Hindlimb muscle (tissue), 1 donor: ENCODE measurements around the gene MMRN2. TPM values are rescaled to one million over a fixed set of nuclear protein-coding genes. Genes with fewer than 3 reads are reported as not detected.
"Not testable (repeated sequence)": the region's sequence is repeated elsewhere in the genome, so short reads cannot be mapped to it uniquely, and the experiment has no call there.

Source experiments
- DNase-seq: peaks from one replicate; pipeline ENCODE4 v3.0.0-alpha.2; 2013
- polyA plus RNA-seq: library from polyadenylated mRNA; unstranded; fragments of 120-200 nt; gene quantifications from one replicate; pipeline ENCODE4 v1.2.1, GENCODE V29; 2013; ENCODE audit not compliant: insufficient read length

MMRN2 gene
- polyA plus RNA-seq, 1 donor, result 25.3 TPM

- DNase-seq, result no peak
Observed at GRCh38 chr10:86941426-86941825, 16.0 kb downstream of the MMRN2 start.

DNA sequence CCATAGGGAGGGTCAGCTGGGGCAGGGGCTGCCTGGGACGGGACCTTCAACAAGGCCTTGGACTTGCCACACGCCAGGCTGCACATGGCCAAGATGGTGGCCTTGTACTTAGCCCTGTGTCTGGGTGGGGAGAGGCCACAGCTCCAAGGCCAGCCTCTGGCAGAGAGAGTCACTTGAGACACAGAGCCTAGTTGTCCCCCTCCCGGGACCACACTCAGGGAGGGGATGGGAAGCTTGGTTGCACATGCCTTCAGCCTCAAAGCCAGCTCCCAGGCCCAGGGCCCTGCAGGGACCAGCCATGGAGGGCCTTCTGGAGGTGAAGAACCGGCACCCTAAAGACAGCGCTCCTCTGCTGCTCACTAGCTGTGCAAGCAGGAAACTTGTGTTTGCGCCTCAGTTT lies 16.7 kb downstream of the MMRN2 start:
- DNase-seq, result no peak

- DNase-seq, result not testable (repeated sequence)
Observed at GRCh38 chr10:86940076-86940475, 17.3 kb downstream of the MMRN2 start.

DNA sequence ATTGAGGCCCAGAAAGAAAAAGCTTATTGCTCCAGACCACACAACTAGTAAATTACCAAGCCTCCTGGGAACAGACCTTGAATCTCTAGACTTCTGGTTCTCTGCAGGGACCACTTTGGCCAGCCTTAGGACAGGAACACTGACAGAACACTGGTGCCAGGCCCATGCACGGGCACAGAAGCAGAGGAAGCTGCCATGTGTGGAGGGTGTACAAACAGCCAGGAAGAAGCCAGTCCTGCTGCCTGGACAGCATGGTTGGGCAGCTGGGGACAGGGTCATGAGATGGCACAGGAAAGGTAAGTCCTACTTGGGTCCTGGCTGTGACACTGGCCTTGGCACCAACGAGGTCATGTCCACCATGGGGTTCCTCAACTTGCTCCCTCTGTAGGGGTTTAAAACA lies 19.2 kb downstream of the MMRN2 start:
- DNase-seq, result no peak

DNA sequence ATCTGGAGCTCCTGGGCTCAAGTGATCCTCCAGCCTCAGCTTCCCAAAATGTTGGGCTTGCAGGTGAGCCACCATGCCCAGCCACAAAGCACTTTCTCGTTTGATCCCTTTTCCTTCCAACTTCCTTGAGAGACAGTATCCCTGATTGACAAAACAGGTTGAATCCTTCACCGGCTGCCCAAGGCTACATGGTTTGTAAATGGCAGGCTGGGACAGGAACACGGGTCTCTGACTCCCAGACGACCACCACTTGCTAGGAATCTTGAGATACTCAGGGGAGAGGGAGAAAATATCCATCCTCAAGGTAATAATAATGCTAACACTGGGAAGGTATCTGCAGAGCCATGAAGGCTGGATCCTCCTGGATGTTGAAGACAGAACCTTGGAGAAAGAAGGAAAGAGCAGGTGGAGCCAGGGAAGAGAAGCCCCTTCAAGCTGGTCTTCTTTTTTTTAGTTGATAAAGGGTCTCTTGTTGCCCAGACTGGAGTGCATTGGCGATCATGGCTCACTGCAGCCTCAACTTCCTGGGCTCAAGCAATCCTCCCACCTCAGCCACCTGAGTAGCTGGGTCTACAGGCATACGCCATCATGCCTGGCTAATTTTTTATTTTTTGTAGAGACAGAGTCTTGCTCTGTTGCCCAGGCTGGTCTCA lies 19.8 kb downstream of the MMRN2 start:
- DNase-seq, result no peak

DNA sequence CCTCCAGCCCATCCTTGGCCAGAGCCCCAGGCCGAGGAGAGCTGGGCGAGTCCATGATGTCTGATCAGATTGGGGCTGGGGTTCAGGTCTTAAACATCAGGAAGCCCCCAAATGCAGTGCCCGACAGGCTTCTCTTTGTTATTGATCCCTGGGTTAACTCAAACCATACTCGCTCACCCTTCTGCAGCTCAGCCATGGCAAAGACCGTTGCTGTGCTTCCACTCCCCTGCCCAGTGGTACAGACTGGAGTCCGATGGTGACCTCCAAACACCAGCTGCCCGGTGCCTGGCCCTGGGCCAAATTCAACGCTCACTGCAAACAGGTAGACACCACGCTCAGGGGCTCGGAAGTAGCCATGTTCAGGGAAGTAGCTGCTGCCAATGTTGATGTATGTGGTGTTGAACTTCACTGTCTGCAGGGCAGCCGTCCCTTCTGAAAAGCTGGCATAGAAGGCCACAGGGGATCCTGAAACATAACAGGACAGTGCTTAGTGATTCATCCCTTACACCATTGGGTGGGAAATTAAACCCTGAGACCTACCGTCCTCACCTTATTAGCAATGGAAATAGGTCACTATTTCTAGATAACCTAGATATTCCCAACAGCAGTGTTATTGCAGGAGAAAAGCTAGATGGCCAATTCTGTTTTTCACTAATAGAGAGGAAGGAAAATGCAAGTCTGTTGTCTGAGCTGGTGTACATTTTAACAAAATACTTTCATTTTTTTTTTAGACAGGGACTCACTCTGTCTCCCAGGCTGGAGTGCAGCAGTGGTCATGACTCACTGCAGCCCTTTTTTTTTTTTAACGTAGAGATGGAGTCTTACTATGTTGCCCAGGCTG lies 20.5 kb downstream of the MMRN2 start:
- DNase-seq, result no peak

DNA sequence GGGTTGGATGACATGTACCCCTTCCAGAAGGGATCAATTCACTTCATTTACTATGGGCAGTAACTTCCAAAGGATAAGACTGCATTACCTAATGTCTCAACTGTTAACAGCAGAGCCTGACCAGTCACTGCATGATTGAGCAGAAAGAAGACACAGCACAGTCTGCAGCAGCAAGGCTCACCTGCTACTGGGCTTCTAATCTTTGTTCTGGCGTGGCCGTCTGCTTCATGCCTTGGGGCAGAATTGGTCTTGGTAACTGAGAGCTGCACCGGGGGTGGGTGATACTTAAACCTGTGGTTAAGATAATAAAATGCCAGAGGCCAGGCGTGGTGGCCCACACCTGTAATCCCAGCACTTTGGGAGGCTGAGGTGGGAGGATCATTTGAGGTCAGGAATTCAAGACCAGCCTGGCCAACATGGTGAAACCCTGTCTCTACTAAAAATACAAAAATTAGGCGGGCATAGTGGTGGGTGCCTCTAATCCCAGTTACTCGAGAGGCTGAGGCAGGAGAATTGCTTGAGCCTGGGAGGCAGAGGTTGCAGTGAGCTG lies 23.2 kb downstream of the MMRN2 start:
- DNase-seq, result not testable (repeated sequence)

GRCh38 chr10:86932674-86933073 lies 24.7 kb downstream of the MMRN2 start:
- no peak for DNase-seq

DNA sequence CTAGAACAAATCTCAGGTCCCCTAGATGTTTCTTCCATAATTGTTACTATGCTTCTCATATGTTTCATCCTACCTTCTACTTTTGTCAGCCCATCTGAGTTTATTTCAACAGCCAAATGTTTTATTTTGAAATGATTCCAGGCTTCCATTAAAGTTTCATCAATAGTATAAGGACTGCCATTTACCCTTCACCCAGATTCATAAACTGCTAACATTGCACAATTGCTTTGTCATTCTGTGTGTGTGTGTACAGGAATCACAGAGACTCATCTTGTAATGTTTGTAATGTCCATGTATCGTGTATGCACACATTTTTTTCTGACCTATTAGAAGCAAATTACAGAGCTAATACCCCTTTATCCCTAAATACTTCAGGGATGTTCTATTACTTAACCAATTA lies 25.5 kb downstream of the MMRN2 start:
- no peak for DNase-seq

DNA sequence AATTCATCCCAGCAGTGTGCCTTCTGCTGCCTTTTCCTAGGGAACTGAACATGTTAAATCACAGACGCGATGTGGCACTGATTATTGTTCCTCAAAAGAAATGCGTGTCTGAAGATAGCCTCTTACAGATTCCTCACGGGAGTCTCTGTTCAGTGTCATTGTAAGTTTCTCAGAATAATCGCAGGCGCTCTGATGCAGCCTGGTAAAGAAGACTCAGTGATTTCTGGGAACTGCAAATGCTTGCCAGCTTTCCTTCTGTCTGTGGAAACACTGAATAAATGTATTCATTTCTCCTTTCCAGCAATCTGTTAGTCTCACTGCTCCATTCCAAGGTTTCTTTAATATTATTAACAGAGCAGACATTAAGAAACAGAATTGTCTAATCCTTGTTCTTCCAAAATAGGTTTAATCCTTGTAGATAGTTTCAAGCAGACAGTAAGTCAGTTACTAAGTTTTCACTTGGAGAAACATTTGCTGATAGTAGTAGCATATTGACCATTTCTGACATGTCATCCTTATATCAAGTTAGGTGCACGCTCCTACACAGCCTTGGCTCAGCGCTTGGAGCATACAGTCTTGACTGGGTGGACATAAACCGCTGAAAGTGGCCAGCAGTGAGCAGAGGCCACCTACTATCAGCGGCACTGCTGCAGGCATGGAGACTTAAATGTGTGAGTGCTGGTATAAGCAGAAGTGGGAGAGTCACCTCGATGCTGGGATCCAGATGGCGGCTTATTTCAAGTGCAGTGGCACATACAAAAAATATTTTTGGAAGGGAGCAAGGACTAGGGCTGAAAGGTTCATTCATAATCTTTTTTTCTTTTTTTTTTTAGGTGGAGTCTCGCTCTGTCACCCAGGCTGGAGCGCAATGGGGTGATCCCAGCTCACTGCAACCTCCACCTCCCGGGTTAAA lies 27.7 kb downstream of the MMRN2 start:
- peak; percentile 66 for DNase-seq

DNA sequence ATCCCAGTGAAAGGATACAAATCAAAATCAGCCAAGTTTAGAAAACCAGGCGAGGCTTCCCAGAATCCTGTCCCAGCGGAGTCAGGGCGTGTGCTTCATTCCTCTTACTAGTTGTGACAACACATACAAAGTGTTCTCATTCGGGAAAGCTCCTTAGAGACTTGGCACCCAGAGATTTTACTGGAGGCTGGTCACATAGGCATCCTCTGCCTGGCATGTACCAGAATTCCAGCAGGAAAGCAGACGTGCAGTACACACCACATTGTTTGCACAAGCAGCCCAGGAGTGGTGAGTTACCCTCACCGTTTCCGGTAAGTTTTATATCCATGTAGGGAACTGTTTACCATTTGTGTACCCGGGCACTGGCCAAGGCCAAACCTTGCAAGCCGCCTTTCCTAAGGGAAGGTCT lies 34.9 kb downstream of the MMRN2 start:
- DNase-seq, result no peak

DNA sequence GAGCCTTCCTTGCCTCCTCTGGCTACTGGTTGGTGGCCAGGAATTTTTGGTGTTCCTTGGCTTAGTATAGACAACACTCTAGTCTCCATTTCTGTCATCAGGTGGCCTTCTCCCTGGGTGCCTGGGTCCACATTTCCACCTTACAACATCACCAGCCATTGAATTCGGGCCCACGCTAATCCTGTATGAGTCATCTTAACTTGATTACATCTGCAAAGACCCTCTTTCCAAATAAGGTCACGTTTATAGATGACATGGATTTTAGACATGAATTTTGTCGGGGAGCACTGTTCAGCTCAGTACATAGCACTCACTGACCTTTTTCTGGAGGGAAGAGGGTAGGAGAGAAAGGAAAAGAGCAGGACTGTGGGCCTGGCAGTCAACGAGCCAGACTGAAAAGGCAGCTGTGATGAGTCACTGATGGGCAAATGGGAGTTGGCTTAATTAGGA lies 39.4 kb downstream of the MMRN2 start:
- no peak for DNase-seq

- DNase-seq, result no peak
Observed at GRCh38 chr10:86914734-86915133, 42.7 kb downstream of the MMRN2 start.

- no peak for DNase-seq
Observed at GRCh38 chr10:86905429-86905828, 52.0 kb downstream of the MMRN2 start.

DNA sequence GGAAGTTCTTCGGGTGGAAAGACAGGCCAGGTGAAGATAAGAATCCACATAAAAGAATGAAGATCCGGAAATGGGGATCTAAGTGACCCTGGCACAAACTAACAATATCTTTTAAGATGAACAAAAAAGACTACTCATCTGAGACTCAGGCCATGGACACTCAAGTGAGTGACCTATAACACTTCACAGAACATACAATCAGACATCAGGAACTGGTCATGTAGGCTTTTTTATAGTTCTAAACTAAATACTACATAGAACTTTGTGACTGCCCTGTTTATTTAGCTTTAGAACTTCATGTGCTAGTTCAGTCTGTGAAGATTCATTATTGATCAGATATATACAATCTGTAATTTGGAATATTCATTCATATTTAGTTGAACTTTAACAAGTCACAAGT lies 52.8 kb downstream of the MMRN2 start:
- DNase-seq, result no peak

DNA sequence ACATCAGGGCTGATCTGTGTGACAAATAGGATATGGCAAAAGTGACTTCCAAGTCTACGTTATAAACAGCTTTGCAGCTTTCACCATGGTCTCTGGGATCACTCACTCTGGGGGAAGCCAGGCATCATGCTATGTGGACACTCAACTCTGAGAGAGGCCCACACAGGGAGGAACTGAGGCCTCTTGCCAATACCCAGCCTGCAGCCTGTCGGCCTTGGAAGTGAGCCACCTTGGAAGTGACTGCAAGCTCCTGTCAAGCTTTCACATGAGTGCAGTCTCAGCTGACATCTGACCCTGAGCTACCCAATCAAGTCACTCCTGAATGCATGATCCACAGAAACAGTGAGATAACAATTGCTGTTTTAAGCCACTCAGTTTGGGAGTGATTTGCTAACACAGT lies 56.5 kb downstream of the MMRN2 start:
- DNase-seq, result peak; percentile 22

DNA sequence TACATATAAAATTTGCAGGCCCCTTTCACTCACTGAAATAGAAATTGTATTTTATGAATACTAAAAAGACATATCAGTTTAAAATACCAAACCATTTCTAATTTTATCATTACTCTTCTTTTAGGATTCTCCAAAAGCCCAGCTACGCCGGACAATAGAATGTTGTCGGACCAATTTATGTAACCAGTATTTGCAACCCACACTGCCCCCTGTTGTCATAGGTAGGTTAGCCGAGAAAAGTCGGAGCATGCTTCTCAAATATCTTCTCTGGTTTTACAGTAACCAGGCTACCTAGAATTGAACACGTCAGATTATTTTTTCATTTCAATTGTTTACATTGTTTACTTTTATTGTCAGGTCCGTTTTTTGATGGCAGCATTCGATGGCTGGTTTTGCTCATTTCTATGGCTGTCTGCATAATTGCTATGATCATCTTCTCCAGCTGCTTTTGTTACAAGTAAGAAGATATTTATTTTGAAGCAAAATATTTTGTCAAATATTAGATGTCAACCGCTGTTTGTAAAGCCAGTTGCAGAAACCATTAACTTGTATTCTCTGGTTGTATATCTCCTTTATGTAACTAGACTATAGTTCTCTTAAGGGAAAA lies 57.6 kb downstream of the MMRN2 start:
- peak; percentile 73 for DNase-seq

DNA sequence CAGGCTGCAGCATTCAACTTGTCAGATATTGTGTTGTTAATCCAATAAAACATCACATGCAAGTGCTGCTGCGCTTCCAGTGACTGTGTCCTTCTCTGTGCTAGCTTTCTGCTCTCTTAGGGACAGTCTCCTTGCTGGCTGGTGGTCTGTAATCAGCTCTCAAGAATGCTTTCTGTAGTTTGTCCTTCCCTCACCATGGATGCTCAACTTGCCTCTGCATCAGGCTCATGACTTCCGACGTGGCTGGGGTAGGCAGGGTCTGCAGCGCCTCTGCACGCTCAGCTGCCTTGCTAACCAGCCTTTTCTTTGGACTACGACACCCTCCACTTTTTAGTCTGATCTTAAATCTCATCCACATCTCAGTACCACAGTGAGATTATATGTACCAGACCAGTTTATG lies 58.3 kb downstream of the MMRN2 start:
- DNase-seq, result no peak

DNA sequence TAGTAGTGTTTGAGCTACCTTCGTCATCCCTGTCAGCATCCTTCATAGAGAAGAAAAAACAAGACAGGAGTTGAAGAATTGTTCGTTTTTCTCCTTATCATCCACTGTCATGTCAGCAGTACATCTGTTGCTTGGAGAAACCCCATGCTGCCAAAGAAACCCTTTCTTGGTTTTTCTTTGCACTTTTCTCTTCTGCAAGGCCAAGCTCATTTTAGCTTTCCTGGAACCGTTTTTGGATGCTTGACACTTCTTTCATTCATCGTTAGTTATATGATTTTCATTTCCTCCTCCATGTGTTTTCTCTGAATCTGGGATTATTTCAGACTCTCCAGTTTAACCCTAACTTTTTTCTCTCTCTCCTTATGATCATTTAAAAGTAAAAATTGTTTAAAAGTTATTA lies 58.9 kb downstream of the MMRN2 start:
- no peak for DNase-seq

- DNase-seq, result no peak
Observed at GRCh38 chr10:86889997-86890396, 67.4 kb downstream of the MMRN2 start.

- DNase-seq, result no peak
Observed at GRCh38 chr10:86888585-86889381, 68.6 kb downstream of the MMRN2 start.
